HK-2 (cell line): ENCODE results near the gene SDC4.

Experiments
- DNase-seq: peaks from one replicate; pipeline ENCODE4 v3.0.0-alpha.2; 2018; ENCODE audit not compliant: unreplicated experiment

The SDC4 gene

DNA sequence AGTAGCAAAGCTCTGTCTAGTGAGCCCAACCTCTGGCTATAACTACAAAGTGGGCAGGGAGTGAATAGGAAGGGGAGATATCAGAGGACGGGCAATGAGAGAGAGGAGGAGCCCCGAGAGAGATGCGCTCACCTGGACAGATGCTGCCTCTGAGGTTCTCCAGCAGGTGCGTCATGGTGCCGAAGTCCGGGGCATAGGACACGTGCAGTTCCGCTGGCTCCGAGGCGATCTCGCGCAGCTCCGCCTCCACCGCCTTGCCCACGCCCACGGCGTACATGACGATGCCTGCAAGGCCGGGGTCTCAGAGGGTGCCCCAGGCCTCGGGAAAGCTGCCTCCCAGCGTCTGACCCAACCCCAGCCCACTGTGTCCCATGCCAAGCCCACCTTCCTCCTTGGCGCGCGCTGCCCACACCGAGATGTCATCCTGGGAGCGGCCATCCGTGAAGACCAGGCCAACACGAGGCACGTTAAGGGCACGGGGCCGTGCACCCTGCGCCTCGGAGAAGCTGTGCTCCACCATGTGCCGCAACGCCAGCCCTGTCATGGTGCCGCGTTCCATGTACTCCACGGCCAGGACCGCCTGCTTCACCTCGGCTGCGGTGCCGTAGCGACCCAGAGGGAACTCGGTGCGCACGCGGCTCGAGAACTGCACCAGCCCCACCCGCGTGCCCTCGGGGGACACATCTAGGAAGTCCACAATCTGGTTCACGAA, 50.3 kb downstream of the SDC4 start:
- no peak for DNase-seq

DNA sequence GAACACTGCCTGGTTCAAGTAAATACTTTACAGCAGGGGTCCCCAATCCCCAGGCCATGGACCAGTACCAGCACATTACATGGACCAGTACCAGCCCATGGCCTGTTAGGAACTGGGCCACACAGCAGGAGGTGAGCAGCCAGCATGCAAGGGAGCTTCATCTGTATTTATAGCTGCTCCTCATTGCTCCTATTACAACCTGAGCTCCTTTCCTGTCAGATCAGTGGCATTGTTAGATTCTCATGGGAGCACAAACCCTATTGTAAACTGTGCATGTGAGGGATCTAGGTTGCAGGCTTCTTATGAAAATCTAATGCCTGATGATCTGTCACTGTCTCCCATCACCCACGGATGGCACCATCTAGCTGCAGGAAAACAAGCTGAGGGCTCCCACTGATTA, 53.6 kb downstream of the SDC4 start:
- DNase-seq: no peak

DNA sequence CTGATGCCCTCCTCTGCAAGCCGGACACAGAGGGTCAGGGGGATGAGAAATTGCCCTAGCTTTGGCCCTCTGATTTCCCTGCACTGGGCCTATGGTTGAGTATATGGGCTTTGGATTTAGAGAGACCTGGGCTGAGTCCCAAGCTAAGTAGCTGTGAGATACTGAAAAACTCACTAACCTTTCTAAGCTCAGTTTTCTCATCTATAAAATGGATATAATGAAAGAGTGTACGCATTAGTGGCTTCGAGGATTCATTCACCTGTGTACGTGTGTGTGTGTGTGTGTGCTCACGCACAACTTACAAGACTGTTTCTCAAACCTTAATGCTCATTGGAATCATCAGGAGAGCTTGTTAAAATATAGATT, 54.2 kb downstream of the SDC4 start:
- DNase-seq: no peak

DNA sequence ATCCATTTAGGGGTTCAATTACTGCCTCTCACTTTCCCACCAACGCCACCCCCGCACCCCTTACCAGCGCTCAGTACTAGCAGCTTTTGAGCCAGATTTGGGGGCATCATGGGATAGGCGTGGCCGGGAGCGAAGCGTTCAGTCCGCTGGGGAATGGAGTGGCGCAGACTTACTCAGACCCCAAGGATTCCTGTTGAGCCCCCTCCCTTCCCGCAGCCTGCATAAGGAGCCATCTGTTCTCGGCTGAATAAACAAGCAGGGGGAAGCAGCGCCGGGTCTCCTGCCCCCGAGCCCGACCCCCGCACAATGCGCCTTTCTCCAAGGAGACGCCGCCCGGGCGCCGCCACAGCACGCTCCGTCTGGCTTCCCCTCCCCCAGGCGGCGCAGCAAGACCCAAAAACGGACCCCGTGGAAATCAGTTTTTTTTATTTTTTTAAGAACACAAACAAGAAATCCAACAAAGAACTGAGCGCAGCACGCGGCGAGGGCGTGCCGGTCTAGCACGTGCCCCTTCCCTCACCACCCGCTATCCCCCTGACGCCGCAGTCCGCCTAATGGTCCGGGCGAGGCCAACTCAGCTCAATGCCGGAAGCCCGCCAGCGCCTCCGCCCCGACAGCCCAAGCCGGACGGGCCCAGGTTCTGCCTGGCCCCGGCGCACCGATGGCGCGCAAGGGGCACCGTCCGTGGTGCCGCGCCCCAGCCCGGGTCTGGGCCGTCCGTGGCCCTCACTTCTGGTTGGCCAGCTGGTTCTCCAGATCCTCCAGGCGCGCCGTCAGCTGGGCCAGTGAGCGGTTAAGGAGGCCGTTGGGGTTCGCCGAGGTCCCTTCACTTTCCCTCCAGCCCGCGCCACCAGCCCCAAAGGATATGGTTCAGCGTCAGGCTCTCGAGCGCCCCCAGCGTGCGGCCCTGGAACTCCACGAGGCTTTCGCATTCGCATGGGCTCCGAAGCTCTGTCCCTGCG, 54.9 kb downstream of the SDC4 start:
- DNase-seq: peak; percentile 97

DNA sequence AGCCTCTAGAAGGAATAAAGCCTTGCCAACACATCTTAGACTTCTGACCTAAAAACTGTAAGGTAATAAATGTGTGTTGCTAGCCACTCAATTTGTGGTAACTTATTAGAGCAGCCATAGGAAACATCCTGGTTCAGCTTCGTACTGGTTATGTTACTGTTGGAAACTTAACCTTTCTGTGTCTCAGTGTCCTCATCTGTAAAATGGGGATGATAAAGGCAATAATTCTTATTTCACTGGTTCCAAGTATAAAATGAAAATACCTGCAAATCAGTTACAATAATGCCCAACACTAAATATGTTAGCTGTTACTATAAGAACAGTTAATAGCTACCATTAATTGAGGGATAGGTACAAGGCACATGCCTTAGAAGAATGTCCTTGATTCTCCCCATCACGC, 55.9 kb downstream of the SDC4 start:
- DNase-seq: no peak

DNA sequence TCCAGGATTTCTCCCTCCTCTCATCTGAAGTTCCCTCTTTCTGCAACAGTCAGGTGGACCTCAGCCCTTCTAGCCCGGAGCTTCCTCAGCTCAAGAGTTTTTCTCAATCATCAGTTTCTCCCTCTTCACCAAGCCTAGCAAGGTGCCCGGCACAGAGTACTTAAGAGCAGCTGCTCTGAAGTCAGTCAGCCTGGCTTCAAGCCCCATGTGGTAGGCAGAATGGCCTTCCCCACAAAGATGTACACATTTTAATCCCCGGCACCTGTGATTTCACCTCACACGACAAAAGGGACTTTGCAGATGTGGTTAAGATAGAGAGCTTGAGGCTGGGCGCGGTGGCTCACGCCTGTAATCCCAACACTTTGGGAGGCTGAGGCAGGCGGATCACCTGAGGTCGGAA, 56.7 kb downstream of the SDC4 start:
- DNase-seq: no peak

DNA sequence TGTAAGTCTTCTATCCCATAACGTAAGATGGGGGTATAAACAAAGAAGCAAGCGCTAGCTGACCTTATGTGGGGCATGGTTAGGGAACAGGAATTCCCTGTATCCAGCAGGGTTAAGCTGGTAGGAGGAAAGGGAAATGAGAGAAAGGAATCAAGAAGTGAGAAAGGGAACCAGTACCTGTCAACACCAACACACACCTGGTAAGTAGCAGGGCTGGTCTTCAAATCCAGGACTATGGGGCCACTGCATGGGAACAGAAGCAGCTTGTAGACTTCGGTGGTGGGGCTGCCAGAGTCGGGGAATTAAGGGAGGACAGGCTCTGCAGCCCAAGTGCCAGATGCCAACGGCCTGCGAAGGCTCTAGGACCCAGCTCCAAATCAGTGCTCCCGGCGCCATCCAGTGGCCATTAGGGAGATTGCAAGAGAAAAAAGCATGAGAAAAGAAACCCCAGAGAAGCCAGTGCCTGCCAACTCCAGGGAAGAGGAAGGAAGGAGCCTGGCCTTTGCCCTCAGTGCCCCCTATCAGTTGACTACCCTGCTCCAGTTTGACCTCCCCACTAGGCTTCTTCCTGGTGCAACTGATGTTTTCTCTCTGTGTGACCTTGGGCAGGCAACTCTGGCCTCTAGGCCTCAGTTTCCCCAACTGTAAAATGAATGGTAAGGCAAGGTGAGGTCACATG, 57.4 kb downstream of the SDC4 start:
- DNase-seq: peak; percentile 88

DNA sequence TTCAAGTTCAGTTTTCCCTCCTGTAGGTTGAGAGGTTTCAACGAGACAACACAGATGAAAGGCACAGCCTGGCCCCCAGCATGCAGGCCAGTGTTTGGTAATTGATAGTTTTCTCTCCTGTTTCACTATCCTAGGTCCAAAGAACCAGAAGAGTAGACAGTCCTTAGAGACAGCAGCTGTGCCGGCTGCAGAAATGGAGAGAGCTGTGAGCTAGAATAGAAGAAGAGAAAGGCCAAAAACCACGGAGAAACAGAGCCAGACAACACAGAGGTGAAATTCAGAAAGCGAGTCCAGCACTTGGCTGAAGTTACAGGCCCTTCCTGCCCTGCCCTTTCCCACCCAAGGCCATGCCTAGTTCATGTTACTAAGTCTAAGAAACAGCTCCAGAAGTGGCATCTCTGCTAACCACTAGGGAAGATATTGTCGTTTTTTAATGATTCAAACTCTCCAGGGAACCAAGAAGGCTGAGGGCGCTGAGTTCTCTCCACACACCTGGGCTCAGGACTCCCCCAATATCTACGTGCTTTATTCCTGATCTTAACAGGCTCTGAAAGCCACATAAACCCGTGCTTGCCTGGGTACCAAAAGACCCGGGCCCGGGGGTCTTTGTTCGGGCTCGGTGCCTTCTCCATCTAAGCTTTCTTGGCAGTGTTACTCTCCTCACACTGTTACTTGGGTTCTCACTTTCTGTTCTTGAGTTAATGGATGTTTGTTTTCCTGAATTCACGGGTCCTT, 58.1 kb downstream of the SDC4 start:
- DNase-seq: no peak

DNA sequence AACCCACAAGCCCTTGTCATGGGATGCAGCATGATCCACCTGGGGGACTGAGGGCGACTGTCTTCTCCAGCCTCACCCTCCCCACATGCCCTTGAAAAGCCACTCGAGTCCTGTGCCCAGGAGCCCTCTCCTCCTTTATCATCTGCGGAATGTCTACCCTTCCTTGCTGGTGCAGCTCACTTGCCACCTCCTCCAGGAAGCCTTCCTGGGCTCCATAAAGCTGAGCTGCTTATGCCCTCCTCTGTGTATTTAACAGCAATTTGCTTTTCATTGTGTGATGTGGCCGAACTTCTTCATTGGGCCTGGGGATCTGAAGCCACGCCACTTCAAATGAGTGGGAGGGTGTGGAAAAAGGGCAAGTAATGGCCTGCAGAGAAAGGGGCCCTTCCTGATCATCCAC, 59.4 kb downstream of the SDC4 start:
- DNase-seq: no peak

DNA sequence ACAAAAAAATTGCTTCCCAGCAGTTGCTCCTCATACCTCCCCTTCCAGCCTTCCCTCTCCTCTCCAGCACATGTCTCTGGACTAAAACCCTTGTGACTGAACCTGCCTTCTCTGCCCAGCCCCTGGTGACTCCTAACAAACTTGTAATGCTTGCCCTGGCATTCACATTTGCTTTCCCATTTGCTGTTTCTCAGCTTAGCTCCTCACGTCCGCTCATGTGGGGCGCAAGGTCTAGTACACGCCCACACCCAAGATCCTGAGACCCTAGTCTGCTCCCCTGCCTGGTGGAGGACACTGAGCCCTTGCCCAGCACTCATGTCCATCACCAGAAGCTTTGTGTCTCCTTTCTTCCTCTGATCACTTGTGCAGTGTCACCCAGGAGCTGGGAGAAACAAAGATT, 59.8 kb downstream of the SDC4 start:
- DNase-seq: no peak

DNA sequence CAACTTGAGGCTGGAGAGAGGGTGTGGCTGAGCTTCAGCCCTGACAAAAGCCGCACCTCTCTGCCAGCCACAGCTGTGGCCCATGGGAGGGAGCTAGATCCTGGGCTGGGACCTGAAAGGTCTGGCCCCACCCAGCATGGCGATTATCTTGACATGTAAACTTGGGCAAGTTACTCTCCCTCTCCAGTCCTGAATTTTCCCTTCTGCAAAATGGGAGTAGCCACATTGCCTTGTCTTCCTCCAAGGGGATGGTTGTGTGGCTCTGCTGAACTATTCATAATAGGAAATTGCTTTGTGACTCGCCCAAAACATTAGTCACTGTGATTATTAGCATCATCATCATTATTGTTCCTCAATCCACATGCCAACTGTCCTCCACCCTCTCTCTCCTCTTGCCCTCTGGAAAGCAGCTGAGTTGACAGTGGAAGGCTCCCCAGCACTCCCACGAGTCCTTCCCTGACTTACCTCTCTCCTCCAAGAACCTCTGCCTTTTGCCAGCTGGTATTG, 64.6 kb downstream of the SDC4 start:
- DNase-seq: no peak

DNA sequence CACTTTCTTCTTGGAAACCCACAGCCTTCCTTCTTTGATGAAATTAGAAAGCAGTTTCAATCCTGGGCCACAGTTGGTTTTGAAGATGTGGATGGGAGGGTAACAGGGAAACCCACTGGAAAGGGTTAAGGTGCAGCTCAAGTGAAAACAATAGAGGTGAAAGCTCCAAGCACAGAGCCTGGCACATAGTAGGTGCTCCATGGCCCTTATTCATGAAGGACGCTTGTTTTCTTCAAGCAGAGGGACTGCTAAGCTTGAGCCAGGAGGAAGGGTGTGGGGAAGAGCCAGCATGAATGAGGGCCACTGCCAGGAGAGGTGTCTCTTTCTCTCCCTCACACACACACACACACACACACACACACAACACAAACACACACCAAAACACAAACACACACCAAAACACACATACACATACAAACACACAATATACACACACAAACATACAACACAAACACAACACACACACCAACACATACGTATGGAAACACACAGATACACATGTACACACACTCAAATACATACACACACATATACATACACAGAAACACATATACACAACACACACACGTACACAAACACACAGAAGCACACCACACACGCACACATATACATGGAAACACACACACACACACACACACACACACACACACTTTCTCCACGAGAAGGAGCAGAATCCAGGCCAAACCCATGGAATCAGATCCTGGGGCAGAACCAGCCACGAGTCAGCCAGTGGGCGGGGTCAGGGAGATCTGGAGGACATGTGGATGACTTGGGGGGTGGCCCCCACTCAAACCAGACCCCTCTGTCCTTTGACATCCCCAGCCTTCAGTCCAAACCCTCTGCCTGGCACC, 65.3 kb downstream of the SDC4 start:
- no peak for DNase-seq

DNA sequence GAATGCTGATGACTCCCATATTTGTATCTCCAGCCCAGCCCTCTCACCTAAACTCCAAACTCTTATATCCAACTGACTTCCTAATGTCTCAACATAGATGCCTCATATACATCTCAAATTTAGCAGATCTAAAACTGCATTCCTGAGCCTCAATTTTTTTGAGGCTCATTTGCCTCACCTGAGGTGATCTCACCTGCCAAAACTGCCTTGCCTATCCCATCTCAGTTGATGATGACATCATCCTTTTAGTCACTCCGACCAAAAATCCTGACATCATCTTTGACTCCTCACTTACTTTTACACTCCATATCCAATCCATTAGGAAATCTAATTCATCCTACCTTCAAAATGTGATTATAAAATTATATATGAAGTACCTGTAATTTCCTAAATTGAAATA, 68.2 kb downstream of the SDC4 start:
- DNase-seq: no peak

DNA sequence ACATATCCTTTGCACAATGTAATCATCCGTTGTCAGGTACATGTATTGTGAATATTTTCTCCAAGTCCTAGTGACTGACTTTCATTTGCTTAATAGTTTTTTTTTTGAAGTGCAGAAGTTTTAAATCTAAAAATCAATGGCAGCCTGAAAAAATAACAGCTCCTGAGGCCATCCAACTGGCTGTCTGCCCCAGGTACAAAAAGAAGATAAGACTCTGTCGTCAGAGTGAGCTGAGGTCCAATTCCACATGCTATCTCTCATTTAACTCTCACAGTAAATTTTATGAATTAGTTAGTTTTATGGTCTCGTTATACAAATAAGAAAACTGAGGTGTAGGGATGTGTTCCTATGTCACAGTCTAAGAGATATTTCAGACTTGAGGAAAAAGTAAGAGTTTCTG, 72.9 kb downstream of the SDC4 start:
- DNase-seq: no peak
